ENCODE measurements around the gene HEATR9.
A peak's percentile ranks its signal among the peaks of the same experiment; 100 is the strongest.

The HEATR9 gene

GRCh38 chr17:35894206-35894605 lies 25.5 kb upstream of the HEATR9 start:
- no peak for DNase-seq

- DNase-seq = no peak
These were observed 25.1 kb upstream of the HEATR9 start for GRCh38 chr17:35893751-35894150.

GRCh38 chr17:35892091-35893035 lies 23.7 kb upstream of the HEATR9 start:
- DNase-seq = no peak

- DNase-seq = no peak
These were observed 22.6 kb upstream of the HEATR9 start for GRCh38 chr17:35891269-35891668.

- DNase-seq = peak; percentile 34 to 72 (median 54)
These were observed 22.1 kb upstream of the HEATR9 start for GRCh38 chr17:35890774-35891155.

GRCh38 chr17:35889818-35890773 lies 21.4 kb upstream of the HEATR9 start:
- DNase-seq = peak in 2 of 3 experiments; percentile 50 to 57

GRCh38 chr17:35889241-35889640 lies 20.6 kb upstream of the HEATR9 start:
- DNase-seq = no peak

GRCh38 chr17:35879773-35880654 lies 11.3 kb upstream of the HEATR9 start, which contains the start of gene CCL5:
Gene CCL5 (minus strand): TSS chr17:35880360.
- no peak for DNase-seq

- no peak for DNase-seq
These were observed 9.7 kb upstream of the HEATR9 start for GRCh38 chr17:35878361-35878760.

- no peak for DNase-seq
These were observed 8.8 kb upstream of the HEATR9 start for GRCh38 chr17:35877345-35878029.

GRCh38 chr17:35876534-35876933 lies 7.8 kb upstream of the HEATR9 start:
- no peak for DNase-seq

GRCh38 chr17:35875800-35876139 lies 7.1 kb upstream of the HEATR9 start:
- no peak for DNase-seq

GRCh38 chr17:35875072-35875799 lies 6.5 kb upstream of the HEATR9 start:
- DNase-seq = no peak

- no peak for DNase-seq
These were observed 3.7 kb upstream of the HEATR9 start for GRCh38 chr17:35872196-35872980.

GRCh38 chr17:35870906-35871819 lies 2.5 kb upstream of the HEATR9 start:
- no peak for DNase-seq

- no peak for DNase-seq
These were observed 1.1 kb downstream of the HEATR9 start for GRCh38 chr17:35867574-35867973.

- DNase-seq = no peak
These were observed 2.2 kb downstream of the HEATR9 start for GRCh38 chr17:35866341-35866950.

GRCh38 chr17:35865412-35866340 lies 3.0 kb downstream of the HEATR9 start:
- DNase-seq = no peak

Data from NCI-H1417 (cell line).